K562 (cell line): ENCODE results near the gene FGF4. TPM values are rescaled to one million over a fixed set of nuclear protein-coding genes. Genes with fewer than 3 reads are reported as not detected.

Experiments used
- ATAC-seq: fragments of 200-7000 bp; cut with Tn5 transposase; 3 replicates; pipeline ENCODE4 v1.9.1; 2020; ENCODE audit warnings: moderate library complexity
- BruUV-seq: library from RNA; stranded (reverse); fragments of 400-500 nt; replicated peaks from 2 replicates; lab custom pipeline; 2021; lab: Mats Ljungman, UMichigan
- CTCF ChIA-PET: fragments of 300-600 bp; formaldehyde crosslinking; extraction: SDS; loops from one replicate; lab custom pipeline; 2021; ENCODE audit warnings: low intra/inter-chr PET ratio; lab: Yijun Ruan, JAX
- POLR2A ChIA-PET: fragments of 300-600, 350-650 bp; sonication (Branson Sonifier 250); formaldehyde crosslinking; extraction: SDS; loops from one replicate; lab custom pipeline; 2021; ENCODE audit warnings: antibody characterized with exemption, inconsistent platforms; lab: Yijun Ruan, JAX
- DNase-seq, 4 experiments: peaks; one replicate each; pipeline versions ENCODE4 v3.0.0 to v3.0.0-alpha.2; 2011 to 2018; ENCODE audit warnings: low spot score in 3 of 4, mixed read lengths in 3 of 4; ENCODE audit errors: extremely low read depth in 1 of 4
- FAIRE-seq: peaks from 2 replicates; lab custom pipeline; 2011; peaks lifted over from hg19 to GRCh38; lab: Jason Lieb, UNC
- H2AFZ ChIP-seq: 2 replicates; pipeline ENCODE4 v1.6.0; 2011; ENCODE audit warnings: low read depth, low read length, control low read depth, inconsistent platforms
- H3K27ac ChIP-seq: fragments of 200-600 bp; 3 replicates; pipeline ENCODE4 v1.8.0; 2011; ENCODE audit warnings: low read depth, mild to moderate bottlenecking, control low read depth, inconsistent platforms, low read length, moderate library complexity, mixed read lengths; ENCODE audit errors: extremely low read depth
- H3K27me3 ChIP-seq, 2 experiments: fragments of 300-600 bp in 1 of 2; 2 replicates in 1 of 2; 3 replicates in 1 of 2; pipeline versions ENCODE4 v1.6.0 to v1.8.0; 2011; ENCODE audit warnings: inconsistent platforms in 2 of 2, low read length in 2 of 2, mild to moderate bottlenecking in 1 of 2, mixed read lengths in 1 of 2, moderate library complexity in 1 of 2; ENCODE audit not compliant: control insufficient read depth in 2 of 2, insufficient read depth in 2 of 2
- H3K36me3 ChIP-seq: fragments of 300-600 bp; 3 replicates; pipeline ENCODE4 v1.8.0; 2011; ENCODE audit warnings: mild to moderate bottlenecking, low read length, inconsistent platforms; ENCODE audit not compliant: control insufficient read depth, insufficient read depth
- H3K4me1 ChIP-seq, 2 experiments: fragments of 200-600 bp in 1 of 2; replicated peaks in 1 of 2; 2 replicates in 1 of 2; 3 replicates in 1 of 2; pipeline versions ENCODE4 v1.5.1 to v1.8.0; 2011; ENCODE audit warnings: inconsistent platforms in 2 of 2, low read length in 2 of 2, mild to moderate bottlenecking in 1 of 2, mixed read lengths in 1 of 2, moderate library complexity in 1 of 2; ENCODE audit not compliant: control insufficient read depth in 2 of 2, insufficient read depth in 2 of 2
- H3K4me2 ChIP-seq: 2 replicates; pipeline ENCODE4 v1.6.1; 2011; ENCODE audit warnings: low read length, control low read depth, inconsistent platforms, mixed read lengths; ENCODE audit not compliant: insufficient read depth
- H3K4me3 ChIP-seq: fragments of 200-600 bp; sonication (generic), shearing (Covaris generic); 2 replicates; pipeline ENCODE4 v1.5.1; 2016; ENCODE audit warnings: control low read depth, inconsistent platforms
- H3K79me2 ChIP-seq: fragments of 200-600 bp; 3 replicates; pipeline ENCODE4 v1.8.0; 2011; ENCODE audit warnings: low read length, inconsistent platforms; ENCODE audit not compliant: control insufficient read depth, insufficient read depth
- H3K9ac ChIP-seq, 2 experiments: 2 replicates each; pipeline versions ENCODE4 v1.6.0 to v1.6.1; 2011; ENCODE audit warnings: low read depth in 2 of 2, low read length in 2 of 2, control low read depth in 1 of 2, inconsistent platforms in 1 of 2, mild to moderate bottlenecking in 1 of 2, mixed read lengths in 1 of 2; ENCODE audit not compliant: insufficient read depth in 1 of 2
- H3K9me1 ChIP-seq: one replicate; pipeline ENCODE4 v1.6.0; 2011; ENCODE audit warnings: inconsistent platforms, mild to moderate bottlenecking, low read length, moderate library complexity; ENCODE audit not compliant: control insufficient read depth, insufficient read depth
- H3K9me3 ChIP-seq: replicated peaks from 2 replicates; pipeline ENCODE4 v1.5.1; 2011; ENCODE audit warnings: low read depth, low read length, inconsistent platforms; ENCODE audit not compliant: control insufficient read depth, insufficient read depth
- H4K20me1 ChIP-seq: replicated peaks from 2 replicates; pipeline ENCODE4 v1.6.1; 2011; ENCODE audit warnings: low read length, inconsistent platforms, mixed read lengths; ENCODE audit not compliant: control insufficient read depth, insufficient read depth
- BMI1 ChIP-seq: fragments of 150-350 bp; IDR thresholded peaks from 2 replicates; pipeline ENCODE4 v1.6.1; 2014; ENCODE audit warnings: low read length
- CHD4 ChIP-seq: fragments of 200-600 bp; sonication (generic); IDR thresholded peaks from 3 replicates; pipeline ENCODE4 v1.6.1; 2012; ENCODE audit warnings: low read depth, mild to moderate bottlenecking, mixed read lengths, low read length, inconsistent platforms; ENCODE audit not compliant: insufficient read depth, insufficient replicate concordance, poor library complexity, severe bottlenecking
- POLR2A ChIP-seq: fragments of 450-650 bp; conservative IDR thresholded peaks from 2 replicates; pipeline ENCODE4 v1.6.1; 2016
- ZNF830 ChIP-seq: fragments of 250-450 bp; sonication (Bioruptor Pico); IDR thresholded peaks from 2 replicates; pipeline ENCODE4 v1.5.0; 2021; ENCODE audit warnings: mild to moderate bottlenecking
- ZZZ3 ChIP-seq: fragments of 450-650 bp; IDR thresholded peaks from 2 replicates; pipeline ENCODE4 v1.6.1; 2016; ENCODE audit warnings: antibody characterized with exemption, mild to moderate bottlenecking, moderate library complexity
- WGBS: fragments of 100-300 bp; shearing (Covaris generic); methylation state at CpG from one replicate; pipeline ENCODE4 v1.1.6; 2016; ENCODE audit warnings: low coverage, mixed read lengths; ENCODE audit not compliant: insufficient coverage; ENCODE audit errors: missing lambda C conversion rate; 5-methylcytosine and 5-hydroxymethylcytosine counted together
- in situ Hi-C: fragments of 300-500 bp; cut with MboI; formaldehyde crosslinking; loops from 4 replicates; pipeline ENCODE4 v1.15.0; 2018; ENCODE audit warnings: inconsistent platforms, mixed read lengths
- intact Hi-C: fragments of 100-400 bp; cut with micrococcal nuclease; formaldehyde crosslinking; loops from 2 replicates; pipeline ENCODE4 v1.14.2; 2022
- polyA plus RNA-seq, 8 experiments: library from polyadenylated mRNA; depleted of rRNA in 4 of 8; stranded (reverse) in 5 of 8; unstranded in 3 of 8; fragments of >200 nt; fragmentation: Nextera tagmentation in 2 of 8; fragmentation: Illumina TruSeq in 1 of 8; extraction: Ambion mirVana in 2 of 8; extraction: Trizol in 1 of 8; gene quantifications; 2 replicates each; pipeline versions ENCODE4 v1.2.1 to v1.2.3, GENCODE V29; 2011 to 2014; ENCODE audit warnings: inconsistent platforms in 1 of 8, missing spikeins in 1 of 8
- total RNA-seq, 7 experiments: library from RNA; depleted of rRNA in 6 of 7; stranded (reverse); fragments of >200 nt in 6 of 7; fragmentation: Illumina TruSeq in 2 of 7; extraction: Trizol in 2 of 7; gene quantifications; 2 replicates each; pipeline versions ENCODE4 v1.2.1 to v1.2.3, GENCODE V29; 2011 to 2021; ENCODE audit warnings: low replicate concordance in 1 of 7
- TF ChIP-seq, protein P1 (sequence below): fragments of 250-450 bp; sonication (Bioruptor Pico); IDR thresholded peaks from 2 replicates; pipeline ENCODE4 v1.5.1; 2021; ENCODE audit warnings: mild to moderate bottlenecking

Gene FGF4
- total and polyA plus RNA-seq, 9 of the 15 experiments (the other 6 are each of a cell fraction or from before 2014, with no cell fraction given): not detected

DNA sequence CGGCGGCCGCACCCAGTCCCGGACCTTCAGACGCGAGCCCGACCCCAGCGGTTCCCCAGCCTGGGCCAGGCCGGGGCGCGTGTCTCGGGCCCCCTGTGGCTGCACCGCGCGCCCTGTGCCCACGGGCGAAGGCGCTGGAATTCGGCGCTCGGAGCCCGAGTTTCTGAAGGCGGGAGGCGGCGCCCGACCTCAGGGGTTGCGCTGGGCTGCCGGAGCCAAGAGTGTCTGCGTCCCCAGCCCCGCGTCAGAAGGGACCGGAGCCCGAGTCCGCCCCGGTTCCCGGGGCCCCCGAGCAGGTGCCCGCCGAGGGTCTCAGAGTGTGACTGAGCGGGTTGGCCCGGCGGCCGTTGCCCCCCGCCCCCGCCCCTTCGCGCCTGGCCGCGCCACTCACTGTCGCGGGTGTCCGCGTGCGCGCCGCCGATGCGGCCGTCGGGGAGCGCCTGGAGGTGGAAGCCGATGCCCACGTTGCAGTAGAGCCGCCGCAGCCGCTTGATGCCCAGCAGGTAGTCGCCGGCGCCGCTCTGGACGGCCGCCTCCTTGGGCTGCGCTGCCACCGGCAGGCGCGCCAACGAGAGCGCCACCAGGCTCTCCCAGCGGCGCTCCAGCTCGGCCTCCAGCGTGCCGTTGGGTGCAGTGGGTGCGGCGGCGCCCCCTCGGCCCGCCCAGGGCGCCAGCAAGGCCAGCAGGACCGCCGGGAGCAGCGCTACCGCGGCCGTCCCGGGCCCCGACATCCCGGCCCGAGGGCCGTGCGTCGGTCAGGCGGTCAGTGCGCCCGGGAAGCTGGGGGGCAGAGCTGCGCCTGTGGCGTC, 583 bp downstream of the FGF4 start:
- peaks cover 0 to 19% of the 10 kb centered on the region in 2 experiments; a peak in 1 of 5 replicates for H3K4me1 ChIP-seq
- CTCF ChIA-PET: no interaction called here
- ATAC-seq: no peak
- 37% methylated on average over 41 of the region's 107 CpGs for WGBS
- H3K36me3 ChIP-seq: no peaks in the 10 kb centered on the region
- H3K9me1 ChIP-seq: no peaks in the 10 kb centered on the region
- H3K4me3 ChIP-seq: no peak overlapping the region
- no peak overlapping the region for H3K27ac ChIP-seq
- H4K20me1 ChIP-seq: peaks cover 4% of the 10 kb centered on the region; the same call in 1 of the 2 replicates
- TF ChIP-seq, protein P1, sequence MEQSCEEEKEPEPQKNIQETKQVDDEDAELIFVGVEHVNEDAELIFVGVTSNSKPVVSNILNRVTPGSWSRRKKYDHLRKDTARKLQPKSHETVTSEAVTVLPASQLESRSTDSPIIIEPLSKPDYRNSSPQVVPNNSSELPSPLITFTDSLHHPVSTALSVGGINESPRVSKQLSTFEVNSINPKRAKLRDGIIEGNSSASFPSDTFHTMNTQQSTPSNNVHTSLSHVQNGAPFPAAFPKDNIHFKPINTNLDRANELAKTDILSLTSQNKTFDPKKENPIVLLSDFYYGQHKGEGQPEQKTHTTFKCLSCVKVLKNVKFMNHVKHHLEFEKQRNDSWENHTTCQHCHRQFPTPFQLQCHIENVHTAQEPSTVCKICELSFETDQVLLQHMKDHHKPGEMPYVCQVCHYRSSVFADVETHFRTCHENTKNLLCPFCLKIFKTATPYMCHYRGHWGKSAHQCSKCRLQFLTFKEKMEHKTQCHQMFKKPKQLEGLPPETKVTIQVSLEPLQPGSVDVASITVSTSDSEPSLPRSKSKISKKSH (CRISPR knock-in tag): no peak
- no peak for TF ChIP-seq CHD4
- TF ChIP-seq BMI1: no peak
- TF ChIP-seq POLR2A: no peak
- no peak for TF ChIP-seq ZZZ3
- TF ChIP-seq ZNF830 (CRISPR knock-in tag): no peak
- in situ Hi-C loops: no loop called here
- H3K9me3 ChIP-seq: no peaks in the 10 kb centered on the region
- DNase-seq: no peak
- no peak for FAIRE-seq
- intact Hi-C loops: no loop called here
- H3K9ac ChIP-seq: no peak overlapping the region
- no peak overlapping the region for H3K4me2 ChIP-seq
- no peak overlapping the region for H2AFZ ChIP-seq
- BruUV-seq: no TSS peak
- POLR2A ChIA-PET: interaction anchor here (0.6 kb wide), 1 partner anchor 13 kb away, joined by 4 read pairs; no protein-coding TSS in a partner anchor
- peaks cover 40 to 62% of the 10 kb centered on the region in 2 experiments for H3K27me3 ChIP-seq
- no peaks in the 10 kb centered on the region for H3K79me2 ChIP-seq
